ENCODE measurements around the gene INA.
A peak's percentile ranks its signal among the peaks of the same experiment; 100 is the strongest.
"Not testable (repeated sequence)": the region's sequence is repeated elsewhere in the genome, so short reads cannot be mapped to it uniquely, and the experiment has no call there.

The INA gene

GRCh38 chr10:103276896-103277712 lies at the start of gene INA:
Gene INA (plus strand): TSS chr10:103277138. CDS start chr10:103277212, 74 bp downstream.
- peak; percentile 67 for DNase-seq (ENCODE audit: low spot score)

GRCh38 chr10:103227416-103227815 lies 49.5 kb upstream of the INA start:
- no peak for DNase-seq (ENCODE audit: low spot score)

GRCh38 chr10:103231047-103231551 lies 45.8 kb upstream of the INA start:
- no peak for DNase-seq (ENCODE audit: low spot score)

- DNase-seq (ENCODE audit: low spot score): no peak
These were observed 44.7 kb upstream of the INA start for GRCh38 chr10:103232131-103232673.

GRCh38 chr10:103232772-103233488 lies 44.0 kb upstream of the INA start:
- no peak for DNase-seq (ENCODE audit: low spot score)

- no peak for DNase-seq (ENCODE audit: low spot score)
These were observed 41.2 kb upstream of the INA start for GRCh38 chr10:103235775-103236174.

GRCh38 chr10:103238506-103239252 lies 38.3 kb upstream of the INA start:
- no peak for DNase-seq (ENCODE audit: low spot score)

GRCh38 chr10:103241262-103242011 lies 35.5 kb upstream of the INA start:
- no peak for DNase-seq (ENCODE audit: low spot score)

- peak; percentile 86 for DNase-seq (ENCODE audit: low spot score)
These were observed 32.2 kb upstream of the INA start for GRCh38 chr10:103244666-103245271.

- not testable (repeated sequence) for DNase-seq (ENCODE audit: low spot score)
These were observed 31.4 kb upstream of the INA start, which contains the start of gene RPEL1 for GRCh38 chr10:103245587-103245986. Gene RPEL1 (plus strand): TSS chr10:103245887. CDS start chr10:103245997, 110 bp downstream.

- DNase-seq (ENCODE audit: low spot score): no peak
These were observed 30.6 kb upstream of the INA start for GRCh38 chr10:103246324-103246723.

- DNase-seq (ENCODE audit: low spot score): no peak
These were observed 22.8 kb upstream of the INA start for GRCh38 chr10:103254113-103254512.

GRCh38 chr10:103254538-103255325 lies 22.2 kb upstream of the INA start:
- DNase-seq (ENCODE audit: low spot score): no peak

GRCh38 chr10:103256613-103257012 lies 20.3 kb upstream of the INA start:
- no peak for DNase-seq (ENCODE audit: low spot score)

GRCh38 chr10:103257812-103258211 lies 19.1 kb upstream of the INA start:
- no peak for DNase-seq (ENCODE audit: low spot score)

GRCh38 chr10:103258928-103259327 lies 18.0 kb upstream of the INA start:
- DNase-seq (ENCODE audit: low spot score): not testable (repeated sequence)

GRCh38 chr10:103259989-103260388 lies 16.9 kb upstream of the INA start:
- no peak for DNase-seq (ENCODE audit: low spot score)

- DNase-seq (ENCODE audit: low spot score): no peak
These were observed 14.7 kb upstream of the INA start for GRCh38 chr10:103262229-103262628.

GRCh38 chr10:103265717-103266329 lies 11.1 kb upstream of the INA start:
- DNase-seq (ENCODE audit: low spot score): no peak

GRCh38 chr10:103273041-103273441 lies 3.9 kb upstream of the INA start:
- no peak for DNase-seq (ENCODE audit: low spot score)
